HG03571 (cell line): ENCODE results near the gene QKI.

Experiments used
- ATAC-seq: cut with Tn5 transposase; IDR thresholded peaks from one replicate; pipeline ENCODE4 v1.9.1; 2021; ENCODE audit not compliant: unreplicated experiment

Gene QKI

DNA sequence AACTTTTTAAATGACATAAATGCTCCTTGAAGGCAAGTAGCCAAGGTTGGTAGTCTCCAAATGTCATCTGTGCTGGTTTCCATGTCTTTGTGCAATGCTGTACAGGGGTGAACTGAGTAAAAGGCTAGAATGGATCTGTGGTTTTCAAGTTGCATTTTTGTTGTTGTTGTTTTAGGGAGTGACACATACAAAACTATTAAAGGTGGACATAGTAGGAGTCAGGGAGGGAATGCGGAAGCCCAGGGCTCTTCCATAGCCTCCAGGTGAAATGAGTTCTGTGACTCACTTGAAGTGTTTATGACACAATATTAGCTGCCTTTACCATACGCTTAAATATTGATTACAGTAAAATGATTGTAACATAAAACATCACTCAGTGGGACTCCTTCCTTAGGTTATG, 22.5 kb upstream of the QKI start:
- ATAC-seq: no peak

DNA sequence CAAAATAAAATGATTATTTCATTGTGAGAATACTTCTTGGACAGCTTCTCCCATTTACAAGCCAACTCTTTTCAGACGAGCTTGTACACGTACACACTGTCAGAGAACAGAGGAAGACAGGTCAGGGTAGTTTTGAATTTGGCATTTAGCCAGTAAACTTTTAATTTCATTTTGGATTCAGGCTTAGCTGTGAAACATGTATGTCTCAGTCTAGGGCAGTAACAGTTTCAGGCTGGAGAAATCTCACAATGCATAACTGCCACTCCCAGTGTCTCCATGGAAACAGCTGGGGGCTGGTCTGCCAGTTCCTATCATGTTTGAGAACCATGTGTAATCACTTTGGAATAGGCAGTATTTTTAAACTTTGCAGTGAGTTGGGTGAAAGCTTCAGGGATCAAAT, 22.0 kb upstream of the QKI start:
- no peak for ATAC-seq

DNA sequence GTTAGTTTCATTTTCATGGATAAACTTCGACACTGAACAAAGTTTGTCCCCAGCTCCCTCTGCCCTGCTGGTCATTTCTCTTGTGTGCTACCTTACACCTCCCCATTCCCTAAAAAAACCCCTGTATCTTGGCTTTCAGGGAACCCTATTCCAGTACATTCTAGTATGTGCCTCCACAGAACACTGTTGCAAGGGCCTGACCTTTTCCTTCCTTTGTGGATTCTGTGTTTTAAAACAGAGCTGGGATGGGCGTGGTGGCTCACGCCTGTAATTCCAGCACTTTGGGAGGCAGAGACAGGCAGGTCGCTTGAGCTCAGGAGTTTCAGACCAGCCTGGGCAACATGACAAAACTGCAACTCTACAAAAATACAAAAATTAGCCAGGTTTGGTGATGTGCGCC, 20.6 kb upstream of the QKI start:
- ATAC-seq: no peak

DNA sequence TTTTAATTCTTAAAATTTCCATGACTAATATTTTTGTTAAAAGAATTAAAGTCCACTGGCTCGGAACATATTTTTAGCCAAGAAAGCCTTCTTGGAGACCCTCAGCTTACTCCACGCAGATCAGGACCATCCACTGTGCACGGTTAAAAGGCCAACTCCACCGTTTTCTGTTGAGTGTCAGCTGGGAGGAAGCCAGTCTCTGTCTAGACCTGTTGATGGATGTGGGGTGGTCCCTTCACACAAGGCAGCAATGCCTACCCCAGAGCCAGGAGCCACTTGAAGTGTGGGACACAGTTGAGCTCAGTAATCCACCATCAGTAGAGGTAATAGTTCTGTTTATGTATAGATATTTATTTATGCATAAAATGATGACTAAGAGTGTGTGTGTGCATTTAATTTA, 19.9 kb upstream of the QKI start:
- no peak for ATAC-seq

DNA sequence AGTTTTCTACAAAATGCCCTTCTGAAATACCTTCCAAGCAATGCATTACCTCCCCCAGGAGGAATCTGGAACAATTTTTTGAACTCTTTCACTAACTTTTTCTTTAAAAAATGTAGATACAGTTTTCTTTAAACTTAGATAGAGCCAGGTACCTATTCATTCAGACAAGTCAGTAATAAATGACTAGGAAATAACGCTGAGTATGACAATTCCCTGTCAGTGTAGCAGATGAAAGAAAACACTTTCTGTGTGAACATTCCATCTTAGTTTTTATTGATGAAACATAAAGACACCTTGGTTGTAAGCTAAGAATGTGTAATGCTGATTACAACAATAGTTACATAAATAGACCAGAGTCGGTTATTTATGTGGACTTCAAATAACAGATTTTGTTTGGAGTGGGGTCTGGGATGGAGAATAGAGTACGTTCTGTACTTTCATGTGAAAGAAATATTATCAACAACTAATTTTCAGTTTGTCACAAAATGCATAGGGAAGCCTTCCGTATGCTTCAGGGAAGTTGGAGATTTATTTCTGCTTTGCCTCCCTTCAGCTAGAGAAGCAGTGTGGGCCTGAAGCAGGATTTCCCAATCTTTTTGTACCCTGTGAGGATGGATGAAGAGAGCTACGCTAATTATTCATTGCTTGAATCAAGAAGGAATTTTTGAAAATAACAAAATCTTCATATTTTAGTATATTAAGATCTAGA, 19.2 kb upstream of the QKI start:
- ATAC-seq: no peak

DNA sequence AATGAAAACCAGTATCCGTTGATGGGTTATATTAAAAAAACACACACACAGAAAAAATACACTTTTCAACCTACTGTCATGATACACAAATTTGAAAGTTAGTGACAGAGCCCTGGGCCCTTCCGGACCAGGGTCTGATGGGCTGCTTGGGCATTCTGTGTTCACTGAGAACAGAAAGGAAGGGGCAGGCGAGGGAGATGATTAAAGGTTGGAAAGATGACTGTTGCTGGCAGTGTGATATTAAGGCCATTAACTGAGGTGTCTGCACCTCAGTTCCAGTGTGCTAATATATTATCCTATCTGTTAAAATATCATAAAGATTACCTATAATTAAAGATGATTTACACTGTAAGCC, 18.7 kb upstream of the QKI start:
- ATAC-seq: no peak

DNA sequence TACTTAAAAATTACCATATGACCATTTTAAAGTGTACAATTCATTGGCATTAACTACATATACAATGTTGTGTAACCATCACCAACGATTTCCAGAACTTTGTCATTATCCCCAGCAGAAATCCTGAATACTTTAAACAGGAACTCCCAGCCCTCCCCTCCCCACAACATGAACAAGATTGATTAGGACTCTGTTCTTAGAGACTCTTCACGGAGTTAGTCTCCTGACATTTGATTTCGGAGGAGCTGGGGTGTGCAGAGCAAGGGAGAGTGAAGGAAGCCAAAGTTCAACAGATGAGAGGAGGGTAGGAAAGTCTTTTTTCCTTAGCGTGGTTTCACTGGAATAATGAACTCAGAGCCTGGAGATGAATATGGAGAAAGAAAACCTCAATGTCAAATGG, 17.2 kb upstream of the QKI start:
- ATAC-seq: no peak

DNA sequence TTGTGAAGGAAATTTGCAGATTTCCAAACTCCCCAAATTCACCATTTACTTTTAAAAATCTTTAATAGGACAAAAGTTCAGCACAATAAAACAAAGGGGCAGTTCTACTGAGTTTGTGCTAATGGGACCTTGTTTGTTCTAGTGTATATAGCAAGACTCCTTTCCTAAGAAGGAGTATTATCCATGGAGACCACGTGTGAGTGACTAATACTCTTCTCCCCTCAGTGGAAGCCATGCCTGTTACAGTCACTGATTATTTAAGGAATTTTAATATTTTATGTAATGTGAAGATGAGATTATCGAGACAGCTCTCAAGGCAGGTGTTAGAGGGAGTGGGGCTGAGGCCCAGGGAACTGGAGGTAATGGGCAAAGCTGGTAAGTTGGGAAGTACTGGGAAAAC, 16.4 kb upstream of the QKI start:
- no peak for ATAC-seq

DNA sequence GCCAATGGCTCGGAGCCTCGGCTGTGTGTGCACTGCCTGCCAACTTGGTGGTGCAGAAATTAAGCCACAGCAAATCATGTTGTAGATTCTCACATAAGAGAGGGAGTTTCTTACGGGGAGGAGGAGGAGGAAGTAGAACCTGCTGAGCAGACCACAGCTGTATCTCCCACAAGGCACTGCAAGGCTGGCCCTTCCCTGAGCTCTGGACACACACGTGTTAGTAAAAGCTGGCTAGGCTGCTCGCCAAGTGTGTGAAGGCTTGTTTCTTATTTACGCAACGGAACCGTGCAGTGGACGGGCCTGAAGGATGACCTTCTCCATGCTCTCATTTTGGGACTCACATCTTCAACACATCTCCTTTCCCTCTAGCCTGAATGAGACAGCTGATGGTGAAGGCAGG, 15.7 kb upstream of the QKI start:
- no peak for ATAC-seq

DNA sequence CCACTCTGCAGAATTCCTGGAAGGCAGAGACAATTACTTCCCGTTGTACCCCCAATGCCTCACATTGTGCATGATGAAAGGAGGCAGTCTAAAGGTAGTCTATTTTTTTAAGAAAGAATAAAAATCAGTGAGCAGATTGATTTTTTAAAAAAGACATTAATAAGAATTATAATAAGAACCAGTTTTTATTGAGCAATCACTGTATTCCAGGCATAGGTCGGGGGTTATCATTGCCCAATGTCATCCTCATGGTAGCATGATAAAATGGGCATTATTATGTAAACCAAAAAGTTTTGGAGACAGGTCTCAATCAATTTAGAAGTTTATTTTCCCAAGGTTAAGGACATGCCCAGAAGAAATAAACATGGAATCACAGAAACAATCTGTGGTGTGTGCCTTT, 14.0 kb upstream of the QKI start:
- ATAC-seq: no peak

DNA sequence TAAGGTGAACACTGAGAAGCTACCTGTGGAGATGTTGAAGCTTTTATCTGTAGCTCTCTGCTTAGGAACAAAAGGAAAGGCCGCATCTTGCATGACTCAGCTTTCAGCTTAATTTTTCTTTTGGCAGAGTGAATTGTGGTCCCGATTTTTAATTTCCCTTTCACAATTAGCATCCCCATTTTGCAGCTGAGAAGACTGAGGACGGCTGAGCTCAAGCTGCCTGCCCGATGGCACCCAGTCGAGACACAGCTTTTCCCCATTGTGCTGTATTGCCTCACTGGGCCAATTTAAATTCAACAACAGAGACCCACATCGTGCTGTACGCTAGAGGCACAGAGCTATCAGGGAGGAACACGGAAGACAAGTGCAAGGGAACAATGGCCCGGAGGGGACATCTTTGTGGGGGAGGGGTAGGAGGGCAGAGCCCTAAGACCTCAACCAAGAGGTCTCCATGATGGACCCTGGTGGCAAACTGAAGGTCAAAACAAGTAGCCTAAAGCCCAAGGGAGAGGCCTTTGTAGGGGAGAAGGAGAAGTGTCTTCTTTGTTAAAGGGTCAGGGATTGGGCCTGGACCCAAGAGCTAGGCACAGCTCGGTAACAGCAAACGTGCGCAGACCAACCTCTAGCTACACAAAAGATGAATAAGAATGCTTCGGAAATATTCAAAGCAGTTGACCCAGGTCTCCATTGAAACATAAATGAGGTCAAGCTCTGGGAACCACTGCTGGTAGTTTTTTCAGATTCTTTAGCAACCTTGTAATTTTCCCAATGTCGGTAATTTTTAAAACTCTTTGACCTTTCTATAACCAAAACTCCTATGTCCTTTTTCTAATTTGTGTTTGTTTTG, 13.3 kb upstream of the QKI start:
- no peak for ATAC-seq

DNA sequence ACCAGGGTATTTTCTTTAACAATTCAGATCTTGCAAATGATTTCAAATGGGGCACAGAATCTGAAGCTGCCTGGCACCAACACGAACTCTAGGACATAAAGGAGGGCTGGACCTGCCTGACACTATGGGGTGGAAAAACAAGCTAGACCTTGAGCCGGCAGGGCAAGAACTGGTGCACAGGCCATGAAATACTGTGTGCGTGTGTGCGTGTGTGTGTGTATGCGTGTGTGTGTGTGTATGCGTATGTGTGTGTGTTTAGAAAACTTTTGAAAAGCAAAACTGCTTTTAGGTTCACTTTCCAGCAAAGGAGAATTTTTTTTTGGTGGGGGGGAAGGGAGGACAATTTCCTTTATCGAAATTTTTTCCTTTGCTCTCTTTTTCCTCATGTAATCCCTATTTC, 11.9 kb upstream of the QKI start:
- no peak for ATAC-seq

DNA sequence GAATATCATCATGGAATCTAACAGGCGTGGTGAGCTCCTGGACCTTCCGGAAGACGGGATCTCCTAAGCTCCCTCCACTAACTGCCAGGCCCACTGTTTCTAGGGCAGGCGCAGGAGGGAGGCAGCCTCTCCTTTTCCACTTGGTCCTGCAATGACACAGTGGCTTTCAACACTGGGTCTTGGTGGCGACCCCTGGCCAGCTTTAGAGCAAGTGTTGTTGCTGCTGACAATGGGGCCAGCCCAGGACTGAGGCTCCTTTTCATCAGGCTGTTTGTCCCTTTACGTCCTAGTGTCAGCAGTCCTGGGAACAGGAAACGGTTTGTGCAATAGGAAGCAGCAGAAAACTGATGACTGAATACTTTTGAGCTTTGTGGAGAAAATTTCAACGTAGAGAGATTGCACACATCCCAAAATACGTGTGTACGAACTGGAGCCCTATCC, 9.7 kb upstream of the QKI start:
- ATAC-seq: no peak

DNA sequence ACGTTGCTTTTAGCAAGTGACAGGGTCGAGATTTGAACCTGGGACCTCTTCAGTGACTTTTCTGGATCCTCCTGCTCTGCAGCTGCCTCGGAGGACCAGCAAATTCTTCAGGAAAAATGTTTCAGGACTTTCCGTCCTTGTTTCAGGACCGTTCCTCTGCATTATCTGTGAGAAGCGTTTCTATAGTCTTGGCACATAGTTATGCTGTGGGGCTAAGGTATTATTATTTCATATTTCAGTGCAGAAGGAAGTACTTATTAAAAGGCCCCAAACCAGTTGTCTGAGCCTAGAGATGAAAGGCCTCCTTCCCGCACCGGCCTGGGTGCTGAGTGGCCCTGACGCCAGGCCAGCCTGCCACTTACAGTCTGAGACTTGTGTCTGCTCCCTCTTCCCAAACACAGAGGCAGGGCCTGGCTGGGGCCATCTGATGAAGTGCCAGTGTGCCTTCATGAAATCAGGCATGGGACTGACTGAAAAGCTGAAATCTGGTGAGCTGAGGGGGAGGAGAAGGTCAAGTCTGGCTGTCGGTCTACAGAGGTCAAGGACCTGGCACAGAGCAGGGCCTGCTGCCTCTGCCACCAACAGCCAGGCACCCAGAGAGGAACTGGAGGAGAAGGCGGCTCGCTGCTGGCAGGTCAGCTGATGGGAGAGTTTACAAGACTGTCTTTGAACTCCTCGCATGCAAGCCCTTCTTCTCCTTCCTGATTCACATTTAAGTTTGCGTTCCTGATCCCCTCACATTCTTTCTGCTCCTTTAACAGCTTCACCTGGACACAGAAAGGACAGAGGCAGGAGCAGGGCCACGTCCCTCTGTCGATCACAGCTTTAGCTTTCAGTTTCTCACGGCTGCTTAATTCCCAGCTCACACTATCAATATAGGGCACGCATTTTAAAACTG, 8.9 kb upstream of the QKI start:
- peak; percentile 93 for ATAC-seq

DNA sequence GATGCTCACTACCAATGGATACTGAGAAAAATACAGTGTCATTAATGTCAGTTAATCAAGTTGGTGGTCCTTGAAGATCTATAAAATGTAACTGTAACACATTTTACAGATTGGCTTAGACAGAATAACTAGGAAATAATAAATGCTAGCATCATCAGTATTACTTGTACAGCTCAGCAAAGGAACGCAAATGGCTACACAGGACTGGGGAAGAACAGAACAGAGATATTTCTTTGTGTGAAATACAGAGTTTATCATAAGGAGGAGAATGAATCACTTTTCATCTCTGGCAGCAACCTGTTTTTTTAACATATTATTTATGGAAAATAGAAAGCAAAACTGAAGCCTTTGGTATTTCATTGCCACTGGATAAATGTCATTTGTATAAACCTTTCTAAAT, 8.2 kb upstream of the QKI start:
- no peak for ATAC-seq

DNA sequence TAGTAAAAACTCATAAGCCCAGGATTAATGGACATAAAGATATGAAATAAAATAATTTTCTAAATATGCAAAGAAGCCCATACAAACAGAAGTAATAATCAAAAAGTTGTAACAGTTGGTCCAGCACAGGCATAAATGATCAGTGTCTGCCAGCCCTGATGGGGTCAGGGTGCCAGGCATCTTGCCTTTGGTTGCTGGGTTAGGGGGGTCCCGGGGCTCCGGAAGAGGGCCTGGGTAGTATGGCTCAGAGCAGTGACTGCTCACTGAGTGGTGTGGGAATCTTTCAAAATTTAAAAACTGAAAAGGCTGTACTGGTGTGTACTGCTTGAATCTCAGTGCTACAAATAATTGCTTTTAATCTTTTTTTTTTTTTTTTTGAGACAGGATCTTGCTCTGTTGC, 7.7 kb upstream of the QKI start:
- no peak for ATAC-seq

DNA sequence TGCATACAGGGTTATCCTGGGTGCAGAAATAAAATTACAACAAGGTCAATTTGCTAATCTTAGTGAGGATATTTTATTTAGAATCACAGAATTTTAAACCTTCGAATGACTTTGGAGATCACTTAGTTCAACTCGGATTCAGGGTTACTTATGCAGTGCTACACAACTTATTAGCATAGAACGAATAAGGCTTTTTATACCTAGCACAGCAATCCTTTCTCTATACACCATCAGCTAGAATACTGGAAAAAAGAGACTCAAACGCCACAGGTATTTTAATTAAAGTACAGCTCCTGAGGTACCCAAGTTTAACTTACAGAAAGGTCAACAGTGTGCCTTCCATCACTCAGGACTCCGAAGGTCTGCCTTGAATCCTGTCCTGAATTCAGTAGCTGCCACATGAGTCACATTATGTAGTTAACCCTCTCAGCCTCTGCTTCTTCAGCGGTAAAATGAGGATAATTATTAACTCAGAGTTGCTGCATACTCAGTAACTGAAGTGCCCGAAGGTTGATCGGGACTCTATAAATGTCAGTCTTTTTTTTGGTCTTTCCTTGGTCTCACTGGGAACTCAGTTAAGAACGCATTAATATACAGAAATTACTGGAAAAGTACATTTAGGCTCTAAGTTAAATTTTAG, 6.0 kb upstream of the QKI start:
- ATAC-seq: no peak

DNA sequence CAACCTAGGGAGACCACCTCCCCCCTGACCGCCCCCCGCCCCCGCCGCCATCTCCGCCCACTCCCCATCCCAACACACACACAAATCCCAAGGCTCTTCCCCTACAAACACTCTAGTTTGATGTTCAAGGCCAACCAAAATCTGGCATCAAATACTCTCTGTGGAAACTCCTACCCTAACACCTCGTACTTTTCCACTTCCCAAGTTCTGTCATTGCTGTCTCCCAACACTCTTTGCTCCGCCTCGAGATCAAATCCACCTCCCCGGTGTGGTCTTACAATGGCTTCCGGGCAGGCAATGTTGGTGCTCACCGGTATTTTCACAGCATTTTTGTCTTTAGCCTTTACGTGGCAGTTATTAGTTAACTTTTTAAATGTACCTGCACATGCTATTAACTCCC, 4.8 kb upstream of the QKI start:
- ATAC-seq: no peak

DNA sequence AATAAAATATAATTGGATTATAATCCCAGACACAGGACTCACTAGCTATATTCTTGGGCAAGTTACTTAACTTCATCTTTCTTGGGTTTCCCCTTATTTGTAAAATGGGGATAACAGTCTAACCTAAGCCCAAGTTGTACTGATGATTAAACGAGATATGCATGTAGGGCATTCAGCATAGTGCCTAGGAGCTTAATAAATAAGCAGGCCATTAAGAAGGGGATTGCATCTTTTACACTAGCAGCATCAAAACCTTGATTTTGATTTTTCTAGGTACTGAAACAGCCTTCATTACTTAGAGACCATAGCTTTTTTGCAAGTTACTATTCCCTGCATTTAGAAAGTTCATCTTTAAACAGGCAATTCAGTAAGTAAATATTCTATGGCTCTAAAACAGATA, 2.2 kb upstream of the QKI start:
- ATAC-seq: no peak

DNA sequence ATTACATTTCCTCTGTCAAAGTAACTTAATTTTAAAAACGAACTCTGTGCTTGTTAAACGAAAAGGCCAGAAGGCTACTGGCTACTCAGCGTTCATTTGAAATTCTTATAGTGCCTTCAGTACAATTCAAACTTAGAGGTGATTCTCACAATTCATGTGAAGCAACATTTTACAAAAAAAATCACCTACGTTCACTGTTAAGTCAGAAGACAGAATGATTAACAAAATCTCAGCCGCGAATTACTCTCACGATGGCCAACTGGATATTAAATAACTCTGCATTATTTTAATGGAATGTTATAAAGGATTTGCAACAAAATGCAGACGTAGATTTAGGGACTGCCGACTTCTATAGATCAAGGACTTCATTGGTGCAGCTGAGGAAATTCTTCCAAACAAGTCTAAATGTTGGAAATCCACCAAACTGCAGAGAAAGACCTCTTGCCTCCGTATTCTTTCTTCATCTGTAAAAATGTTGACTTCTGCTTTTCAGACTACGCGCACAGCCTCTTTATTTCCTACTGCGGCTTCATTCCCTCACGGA, 1.6 kb upstream of the QKI start:
- no peak for ATAC-seq
